C4-2B (cell line): ENCODE measurements around the gene DENR.
A peak's percentile ranks its signal among the peaks of the same experiment; 100 is the strongest.

Experiments
- H3K27ac ChIP-seq: fragments of 450-650 bp; 2 replicates; pipeline ENCODE4 v1.5.1; 2017
- CTCF ChIP-seq: fragments of 450-650 bp; conservative IDR thresholded peaks from 2 replicates; pipeline ENCODE4 v1.5.1; 2017; ENCODE audit warnings: mild to moderate bottlenecking
- ZFX ChIP-seq: fragments of 450-650 bp; IDR thresholded peaks from 2 replicates; pipeline ENCODE4 v1.6.1; 2017

The DENR gene

GRCh38 chr12:122754790-122755189 lies 2.2 kb downstream of the DENR start:
- no peak overlapping the region for H3K27ac ChIP-seq

GRCh38 chr12:122757568-122757967 lies 4.9 kb downstream of the DENR start:
- no peak for TF ChIP-seq CTCF
- TF ChIP-seq ZFX = no peak
- H3K27ac ChIP-seq = no peak overlapping the region

More at GRCh38 chr12:122754790-122755189, 2.2 kb downstream of the DENR start:
- no peak for TF ChIP-seq ZFX
- TF ChIP-seq CTCF = no peak

- no peak overlapping the region for H3K27ac ChIP-seq
- TF ChIP-seq ZFX = no peak
- TF ChIP-seq CTCF = no peak
Observed at GRCh38 chr12:122785503-122785902, 32.9 kb downstream of the DENR start.

- H3K27ac ChIP-seq = no peak overlapping the region
- TF ChIP-seq CTCF (no peak), ZFX (no peak)
Observed at GRCh38 chr12:122788387-122788786, 35.8 kb downstream of the DENR start.

GRCh38 chr12:122789637-122790036 lies 37.0 kb downstream of the DENR start:
- no peak overlapping the region for H3K27ac ChIP-seq
- TF ChIP-seq ZFX (no peak), CTCF (no peak)

- TF ChIP-seq CTCF (no peak), ZFX (no peak)
- H3K27ac ChIP-seq = no peak overlapping the region
Observed at GRCh38 chr12:122790393-122791075, 37.9 kb downstream of the DENR start.

GRCh38 chr12:122793685-122794106 lies 41.1 kb downstream of the DENR start:
- TF ChIP-seq ZFX (no peak), CTCF (peak; percentile 82)
- no peak overlapping the region for H3K27ac ChIP-seq
